Breast epithelium (tissue), 4 donors: ENCODE data around the gene PCDH9. TPM values are rescaled to one million over a fixed set of nuclear protein-coding genes. Genes with fewer than 3 reads are reported as not detected.

Source experiments
- DNase-seq, 2 donors: peaks; one replicate each; pipeline ENCODE4 v3.0.0-alpha.2; 2019; ENCODE audit warnings: low spot score in 2 of 2
- H3K27ac ChIP-seq, 2 donors: fragments of 200-600 bp; sonication (generic) in 1 of 2; one replicate each; pipeline ENCODE4 v1.5.1; 2016 to 2019; ENCODE audit warnings: mild to moderate bottlenecking in 1 of 2
- H3K27me3 ChIP-seq, 2 donors: fragments of 200-600 bp; sonication (generic) in 1 of 2; one replicate each; pipeline versions ENCODE4 v1.5.1 to v1.6.0; 2017 to 2019; ENCODE audit warnings: control low read depth in 1 of 2, mild to moderate bottlenecking in 1 of 2
- H3K36me3 ChIP-seq: fragments of 200-600 bp; one replicate; pipeline ENCODE4 v1.5.1; 2019
- H3K4me1 ChIP-seq, 2 donors: fragments of 200-600 bp; sonication (generic); one replicate each; pipeline ENCODE4 v1.5.1; 2016 to 2019; ENCODE audit warnings: control low read depth in 1 of 2
- H3K4me3 ChIP-seq, 3 donors: fragments of 200-600 bp; sonication (generic); 1 replicate in 2 of 3; 2 replicates in 1 of 3; pipeline ENCODE4 v1.5.1; 2016 to 2019; ENCODE audit warnings: mild to moderate bottlenecking in 3 of 3, moderate library complexity in 2 of 3
- H3K9me3 ChIP-seq, 2 donors: fragments of 200-600 bp; sonication (generic) in 1 of 2; one replicate each; pipeline ENCODE4 v1.5.1; 2016 to 2019; ENCODE audit warnings: control low read depth in 1 of 2
- POLR2A ChIP-seq: fragments of 450-650 bp; IDR thresholded peaks from one replicate; pipeline ENCODE4 v1.6.1; 2016; ENCODE audit warnings: antibody characterized with exemption, mild to moderate bottlenecking, moderate library complexity
- POLR2AphosphoS5 ChIP-seq, 3 donors: sonication (generic); formaldehyde crosslinking; IDR thresholded peaks; one replicate each; pipeline ENCODE4 v1.6.1; 2017; ENCODE audit warnings: antibody characterized with exemption in 3 of 3
- intact Hi-C: fragments of 100-400 bp; cut with DNase I; formaldehyde crosslinking; loops from one replicate; pipeline ENCODE4 v1.15.1; 2023; ENCODE audit warnings: low total_unique reads
- total RNA-seq, 3 donors: library from RNA; depleted of rRNA; stranded (reverse); fragments of >200 nt; gene quantifications; one replicate each; pipeline ENCODE4 v1.1.0, GENCODE V29; 2016
- TF ChIP-seq, protein P1 (sequence below), 3 donors: fragments of 450-650 bp; IDR thresholded peaks; one replicate each; pipeline ENCODE4 v1.5.1; 2016 to 2017; ENCODE audit warnings: antibody characterized with exemption in 3 of 3, mild to moderate bottlenecking in 3 of 3, moderate library complexity in 3 of 3

Gene PCDH9
- total RNA-seq, 3 donors from 2014 or later, result 0.98 to 26.7 (median 3.7) TPM

DNA sequence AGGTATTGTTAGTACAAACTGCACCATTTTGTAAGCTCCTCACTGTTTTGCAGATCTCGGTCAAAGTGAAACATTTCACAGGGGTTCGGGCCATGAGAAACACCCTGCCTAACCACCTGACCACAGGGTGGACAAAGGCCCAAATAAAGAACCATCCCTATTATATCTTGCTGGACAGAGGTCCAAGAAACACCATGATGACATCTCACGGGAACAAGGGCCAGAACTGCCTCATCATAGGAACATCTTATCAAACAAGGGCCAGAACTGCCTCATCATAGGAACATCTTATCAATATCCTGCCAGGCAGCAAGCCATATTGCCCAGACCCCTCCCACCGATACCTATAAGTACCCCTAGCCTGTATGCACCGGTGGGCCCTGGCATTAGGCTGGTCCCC is 99.7 kb downstream of the PCDH9 start:
- Histone ChIP-seq H3K27ac (no peak overlapping the region), H3K36me3 (no peaks in the 10 kb centered on the region), H3K27me3 (no peaks in the 10 kb centered on the region), H3K4me3 (no peak overlapping the region), H3K4me1 (no peaks in the 10 kb centered on the region), H3K9me3 (no peaks in the 10 kb centered on the region)
- intact Hi-C loops, result no loop called here
- DNase-seq, result no peak
- TF ChIP-seq POLR2A, result no peak
- TF ChIP-seq, protein P1, sequence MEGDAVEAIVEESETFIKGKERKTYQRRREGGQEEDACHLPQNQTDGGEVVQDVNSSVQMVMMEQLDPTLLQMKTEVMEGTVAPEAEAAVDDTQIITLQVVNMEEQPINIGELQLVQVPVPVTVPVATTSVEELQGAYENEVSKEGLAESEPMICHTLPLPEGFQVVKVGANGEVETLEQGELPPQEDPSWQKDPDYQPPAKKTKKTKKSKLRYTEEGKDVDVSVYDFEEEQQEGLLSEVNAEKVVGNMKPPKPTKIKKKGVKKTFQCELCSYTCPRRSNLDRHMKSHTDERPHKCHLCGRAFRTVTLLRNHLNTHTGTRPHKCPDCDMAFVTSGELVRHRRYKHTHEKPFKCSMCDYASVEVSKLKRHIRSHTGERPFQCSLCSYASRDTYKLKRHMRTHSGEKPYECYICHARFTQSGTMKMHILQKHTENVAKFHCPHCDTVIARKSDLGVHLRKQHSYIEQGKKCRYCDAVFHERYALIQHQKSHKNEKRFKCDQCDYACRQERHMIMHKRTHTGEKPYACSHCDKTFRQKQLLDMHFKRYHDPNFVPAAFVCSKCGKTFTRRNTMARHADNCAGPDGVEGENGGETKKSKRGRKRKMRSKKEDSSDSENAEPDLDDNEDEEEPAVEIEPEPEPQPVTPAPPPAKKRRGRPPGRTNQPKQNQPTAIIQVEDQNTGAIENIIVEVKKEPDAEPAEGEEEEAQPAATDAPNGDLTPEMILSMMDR (IDR thresholded peaks at IDR 0.05), result no peak
- no peak for TF ChIP-seq POLR2AphosphoS5 (IDR thresholded peaks at IDR 0.05)

GRCh38 chr13:67128136-67128535 is 102.0 kb downstream of the PCDH9 start:
- Histone ChIP-seq H3K27me3 (no peaks in the 10 kb centered on the region), H3K9me3 (no peaks in the 10 kb centered on the region), H3K4me3 (no peak overlapping the region), H3K4me1 (no peaks in the 10 kb centered on the region), H3K27ac (no peak overlapping the region), H3K36me3 (no peaks in the 10 kb centered on the region)
- intact Hi-C loops, result no loop called here
- TF ChIP-seq POLR2AphosphoS5 (IDR thresholded peaks at IDR 0.05) (no peak), POLR2A (no peak)
- TF ChIP-seq, protein P1 (IDR thresholded peaks at IDR 0.05), result no peak
- DNase-seq, result no peak

DNA sequence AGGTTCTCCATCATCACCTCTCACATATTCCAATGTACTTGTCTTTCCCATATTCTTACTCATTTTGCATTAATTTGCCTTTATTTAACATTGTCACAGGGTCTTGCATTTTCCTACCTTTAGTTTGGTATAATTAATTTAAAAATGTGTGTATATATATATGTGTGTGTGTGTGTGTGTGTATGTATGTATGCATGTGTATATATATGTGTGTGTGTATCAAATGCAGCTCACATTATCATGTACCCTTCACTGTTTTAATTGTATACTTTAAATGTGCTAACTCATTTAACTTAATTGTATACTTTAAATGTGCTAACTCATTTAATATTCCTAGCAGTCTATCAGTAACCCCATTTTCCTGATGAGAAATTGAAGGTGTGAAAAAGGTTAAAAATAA is 104.5 kb downstream of the PCDH9 start:
- no peak for TF ChIP-seq POLR2AphosphoS5 (IDR thresholded peaks at IDR 0.05)
- TF ChIP-seq POLR2A, result no peak
- TF ChIP-seq, protein P1 (IDR thresholded peaks at IDR 0.05), result no peak
- DNase-seq, result no peak
- no peaks in the 10 kb centered on the region for H3K9me3 ChIP-seq
- H3K27me3 ChIP-seq, result no peaks in the 10 kb centered on the region
- no peak overlapping the region for H3K27ac ChIP-seq
- H3K36me3 ChIP-seq, result no peaks in the 10 kb centered on the region
- intact Hi-C loops, result no loop called here
- no peaks in the 10 kb centered on the region for H3K4me1 ChIP-seq
- H3K4me3 ChIP-seq, result no peak overlapping the region

- Histone ChIP-seq H3K27ac (no peak overlapping the region), H3K36me3 (no peaks in the 10 kb centered on the region), H3K4me1 (no peaks in the 10 kb centered on the region), H3K27me3 (no peaks in the 10 kb centered on the region), H3K9me3 (no peaks in the 10 kb centered on the region), H3K4me3 (no peak overlapping the region)
- TF ChIP-seq POLR2A (no peak), POLR2AphosphoS5 (IDR thresholded peaks at IDR 0.05) (no peak)
- TF ChIP-seq, protein P1 (IDR thresholded peaks at IDR 0.05), result no peak
- DNase-seq, result no peak
- intact Hi-C loops, result no loop called here
Measured at GRCh38 chr13:67123165-67123564, 107.0 kb downstream of the PCDH9 start.

GRCh38 chr13:67122251-67122650 is 107.9 kb downstream of the PCDH9 start:
- DNase-seq, result no peak
- H3K27me3 ChIP-seq, result no peaks in the 10 kb centered on the region
- H3K9me3 ChIP-seq, result no peaks in the 10 kb centered on the region
- no peak for TF ChIP-seq POLR2A
- TF ChIP-seq, protein P1 (IDR thresholded peaks at IDR 0.05), result no peak
- TF ChIP-seq POLR2AphosphoS5 (IDR thresholded peaks at IDR 0.05), result no peak
- no peaks in the 10 kb centered on the region for H3K36me3 ChIP-seq
- H3K27ac ChIP-seq, result no peak overlapping the region
- H3K4me1 ChIP-seq, result no peaks in the 10 kb centered on the region
- no peak overlapping the region for H3K4me3 ChIP-seq
- intact Hi-C loops, result no loop called here
